LNCaP clone FGC (cell line): ENCODE measurements around the gene XRCC1.
"Not testable (repeated sequence)": the region's sequence is repeated elsewhere in the genome, so short reads cannot be mapped to it uniquely, and the experiment has no call there.

Experiments used
- DNase-seq: peaks from one replicate; pipeline ENCODE4 v3.0.0-alpha.2; 2011; ENCODE audit warnings: low read depth
- H3K4me3 ChIP-seq: 2 replicates; pipeline ENCODE4 v1.5.1; 2011; ENCODE audit warnings: mild to moderate bottlenecking, low read depth, low read length, control low read depth
- TF ChIP-seq, protein P1 (sequence below): IDR thresholded peaks from 2 replicates; pipeline ENCODE4 v1.5.1; 2012; ENCODE audit warnings: mild to moderate bottlenecking; ENCODE audit not compliant: control insufficient read depth, insufficient read depth; ENCODE audit errors: extremely low read depth

The XRCC1 gene

GRCh38 chr19:43552616-43553015, 22.7 kb downstream of the XRCC1 start:
- DNase-seq = no peak
- no peak overlapping the region for H3K4me3 ChIP-seq
- TF ChIP-seq, protein P1, sequence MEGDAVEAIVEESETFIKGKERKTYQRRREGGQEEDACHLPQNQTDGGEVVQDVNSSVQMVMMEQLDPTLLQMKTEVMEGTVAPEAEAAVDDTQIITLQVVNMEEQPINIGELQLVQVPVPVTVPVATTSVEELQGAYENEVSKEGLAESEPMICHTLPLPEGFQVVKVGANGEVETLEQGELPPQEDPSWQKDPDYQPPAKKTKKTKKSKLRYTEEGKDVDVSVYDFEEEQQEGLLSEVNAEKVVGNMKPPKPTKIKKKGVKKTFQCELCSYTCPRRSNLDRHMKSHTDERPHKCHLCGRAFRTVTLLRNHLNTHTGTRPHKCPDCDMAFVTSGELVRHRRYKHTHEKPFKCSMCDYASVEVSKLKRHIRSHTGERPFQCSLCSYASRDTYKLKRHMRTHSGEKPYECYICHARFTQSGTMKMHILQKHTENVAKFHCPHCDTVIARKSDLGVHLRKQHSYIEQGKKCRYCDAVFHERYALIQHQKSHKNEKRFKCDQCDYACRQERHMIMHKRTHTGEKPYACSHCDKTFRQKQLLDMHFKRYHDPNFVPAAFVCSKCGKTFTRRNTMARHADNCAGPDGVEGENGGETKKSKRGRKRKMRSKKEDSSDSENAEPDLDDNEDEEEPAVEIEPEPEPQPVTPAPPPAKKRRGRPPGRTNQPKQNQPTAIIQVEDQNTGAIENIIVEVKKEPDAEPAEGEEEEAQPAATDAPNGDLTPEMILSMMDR = no peak

DNA sequence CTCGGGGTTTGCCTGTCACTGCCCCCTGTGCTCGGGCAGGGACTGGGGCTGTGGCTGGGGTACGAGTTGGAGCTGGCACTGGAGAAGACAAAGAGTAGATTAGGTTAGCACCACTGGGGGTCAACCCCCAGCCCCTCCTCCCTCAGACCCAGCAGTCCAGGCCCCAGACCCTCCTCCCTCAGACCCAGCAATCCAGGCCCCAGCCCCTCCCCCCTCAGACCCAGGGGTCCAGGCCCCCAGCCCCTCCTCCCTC, 23.2 kb downstream of the XRCC1 start:
- DNase-seq = no peak
- TF ChIP-seq, protein P1 = no peak
- H3K4me3 ChIP-seq = no peak overlapping the region

DNA sequence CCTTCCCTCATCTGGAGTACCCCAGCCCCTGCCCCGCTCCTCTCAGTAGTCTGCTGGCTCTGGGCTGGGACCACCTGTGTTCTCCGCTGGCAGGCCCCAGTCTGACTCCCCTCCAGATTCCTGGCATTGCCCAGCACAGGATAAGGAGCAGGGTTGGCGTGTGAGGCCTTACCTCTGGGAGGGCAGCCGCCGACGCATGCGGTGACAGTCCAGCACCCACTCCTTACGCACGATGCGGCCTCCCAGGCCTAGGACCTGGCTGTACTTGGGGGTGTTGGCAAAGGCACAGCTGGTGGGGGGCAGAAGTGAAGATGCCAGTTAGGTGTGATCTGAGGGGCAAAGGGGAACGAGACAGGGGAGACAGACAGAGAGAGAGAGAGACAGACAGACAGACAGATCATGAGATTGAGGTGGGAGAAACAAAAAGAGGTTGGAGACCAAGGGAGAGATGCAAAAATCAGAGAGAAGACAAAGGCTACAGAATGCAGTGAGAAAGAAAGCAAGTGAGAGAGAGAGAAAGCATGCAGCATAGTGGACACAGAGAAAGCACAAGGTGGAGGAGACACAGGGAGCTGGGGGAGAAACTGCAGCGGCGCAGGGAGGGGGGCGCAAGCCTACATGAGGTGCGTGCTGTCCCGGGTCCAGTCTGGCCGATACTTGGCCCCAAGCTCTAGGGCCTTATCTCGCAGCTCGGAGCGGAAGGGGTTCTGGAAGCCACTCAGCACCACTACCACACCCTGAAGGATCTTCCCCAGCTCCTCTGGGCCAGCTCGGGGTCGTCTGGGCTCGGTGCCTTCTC, 23.7 kb downstream of the XRCC1 start:
- TF ChIP-seq, protein P1 = no peak
- H3K4me3 ChIP-seq = no peak overlapping the region
- no peak for DNase-seq

DNA sequence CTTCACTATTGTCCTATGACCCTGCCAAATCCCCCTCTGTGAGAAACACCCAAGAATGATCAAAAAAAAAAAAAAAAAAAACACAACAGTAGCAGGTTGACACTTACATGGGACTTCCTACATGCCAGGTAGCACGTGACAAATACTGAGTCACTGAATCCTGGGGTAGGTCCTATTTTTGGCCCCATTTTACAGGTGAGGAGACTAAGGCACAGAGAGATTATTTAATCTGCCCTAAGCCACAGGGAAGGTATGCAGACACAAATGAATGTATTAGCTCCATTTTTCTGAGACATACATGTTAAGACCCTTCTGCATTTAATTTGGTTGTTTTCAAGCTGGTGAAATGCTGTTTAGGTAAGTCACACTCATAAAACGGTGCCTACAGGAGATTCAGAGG, 26.6 kb downstream of the XRCC1 start:
- no peak overlapping the region for H3K4me3 ChIP-seq
- TF ChIP-seq, protein P1 = no peak
- no peak for DNase-seq

DNA sequence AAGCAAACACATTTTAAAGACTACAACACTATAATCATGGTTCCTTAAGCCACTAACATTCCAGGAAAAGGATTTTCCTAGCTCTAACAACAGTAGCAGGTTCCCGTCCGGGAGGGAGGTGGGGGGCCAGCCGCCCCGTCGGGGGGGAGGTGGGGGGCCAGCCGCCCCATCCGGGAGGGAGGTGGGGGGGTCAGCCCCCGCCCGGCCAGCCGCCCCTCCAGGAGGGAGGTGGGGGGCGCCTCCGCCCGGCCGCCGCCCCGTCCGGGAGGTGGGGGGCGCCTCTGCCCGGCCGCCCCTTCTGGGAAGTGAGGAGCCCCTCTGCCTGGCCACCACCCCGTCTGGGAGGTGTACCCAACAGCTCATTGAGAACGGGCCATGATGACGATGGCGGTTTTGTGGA, 27.4 kb downstream of the XRCC1 start:
- DNase-seq = not testable (repeated sequence)

GRCh38 chr19:43546581-43546980, 28.7 kb downstream of the XRCC1 start:
- DNase-seq = no peak
- H3K4me3 ChIP-seq = no peak overlapping the region
- TF ChIP-seq, protein P1 = no peak

More for the DNA sequence above, 27.4 kb downstream of the XRCC1 start:
- not testable (repeated sequence) for H3K4me3 ChIP-seq

DNA sequence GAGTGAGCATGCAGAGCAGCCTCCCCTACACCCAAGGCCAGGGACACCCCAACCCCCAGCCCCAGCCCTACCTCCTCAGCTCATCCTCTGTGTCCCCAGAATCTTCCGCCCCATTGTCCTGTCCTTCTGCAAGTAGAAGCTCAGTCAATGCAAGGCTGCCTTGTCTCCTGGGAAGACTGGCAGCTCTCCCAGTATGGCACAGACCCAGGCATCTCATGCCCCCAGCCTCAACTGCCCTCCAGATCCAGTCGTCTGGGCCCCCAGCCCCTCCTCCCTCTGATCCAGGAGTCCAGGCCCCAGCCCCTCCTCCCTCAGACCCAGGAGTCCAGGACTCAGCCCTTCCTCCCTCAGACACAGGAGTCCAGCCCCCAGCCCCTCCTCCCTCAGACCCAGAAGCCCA, 29.3 kb downstream of the XRCC1 start:
- H3K4me3 ChIP-seq = no peak overlapping the region

More for the DNA sequence above, 29.3 kb downstream of the XRCC1 start:
- DNase-seq = no peak
- TF ChIP-seq, protein P1 = no peak
